ENCODE results near the gene DDIT3. TPM values are rescaled to one million over a fixed set of nuclear protein-coding genes. Genes with fewer than 3 reads are reported as not detected.

The DDIT3 gene
- total RNA-seq, 1 experiment from 2014 or later: 84.7 TPM

DNA sequence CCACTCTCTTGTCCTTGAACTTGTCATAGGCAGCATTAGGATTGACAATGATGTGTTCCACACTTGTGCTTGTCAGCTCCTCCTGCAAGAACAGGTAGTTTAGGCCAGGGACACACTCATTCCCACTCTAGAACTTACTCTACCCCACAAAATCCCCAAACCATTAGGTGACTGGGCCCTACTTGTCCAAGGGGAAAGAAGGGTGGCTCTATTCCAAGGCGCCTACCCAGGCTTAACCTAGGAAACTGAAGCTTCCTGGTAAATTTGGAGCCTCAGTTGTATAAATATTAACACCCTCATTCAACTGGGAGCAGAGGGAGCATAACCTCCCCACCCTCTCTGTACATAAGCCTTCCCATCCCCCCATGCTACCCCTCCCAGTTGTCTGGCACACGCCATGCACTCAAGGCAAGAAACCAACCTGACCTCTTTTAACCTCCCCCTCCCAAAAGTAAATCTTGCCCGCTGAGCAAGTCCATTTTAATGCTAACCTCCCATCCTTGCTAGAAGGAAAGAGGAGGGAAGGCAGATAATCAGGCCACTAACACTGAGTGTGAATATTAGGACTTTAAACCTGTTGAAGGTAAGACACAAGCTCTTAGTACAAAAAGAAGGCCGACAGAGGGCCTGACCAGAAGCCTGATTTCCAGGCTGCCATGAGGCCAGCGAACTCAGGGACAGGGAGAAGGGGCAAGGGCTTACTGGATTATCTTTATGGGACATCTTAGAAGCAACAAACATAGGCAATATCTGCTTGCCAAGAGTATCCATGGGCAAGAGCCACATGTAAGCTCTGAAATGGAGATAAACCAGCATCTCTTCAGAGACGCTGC is 15.7 kb upstream of the DDIT3 start:
- Histone ChIP-seq H3K27ac (ENCODE audit: low read depth, low read length) (no peak overlapping the region), H3K79me2 (ENCODE audit: insufficient read depth, low read length) (no peaks in the 10 kb centered on the region), H4K20me1 (ENCODE audit: insufficient read depth) (no peaks in the 10 kb centered on the region), H2AFZ (ENCODE audit: low read depth, low read length, poor library complexity, severe bottlenecking) (no peak overlapping the region), H3K27me3 (ENCODE audit: insufficient read depth, low read length) (no peaks in the 10 kb centered on the region), H3K9ac (ENCODE audit: low read length) (no peak overlapping the region), H3K4me1 (ENCODE audit: control insufficient read depth in 1 of 2, insufficient read depth in 2 of 2, low read length in 2 of 2) (no peaks in the 10 kb centered on the region), H3K36me3 (ENCODE audit: control insufficient read depth in 1 of 2, insufficient read depth in 2 of 2, low read length in 2 of 2) (peaks cover 19 to 27% of the 10 kb centered on the region in 2 experiments; a peak in 3 of 4 replicates), H3K4me2 (ENCODE audit: low read length) (no peak overlapping the region), H3K9me3 (ENCODE audit: control insufficient read depth in 1 of 2, insufficient read depth in 1 of 2, low read depth in 1 of 2, low read length in 2 of 2) (no peaks in the 10 kb centered on the region), H3K4me3 (replicated peaks in 1 of 2; ENCODE audit: low read depth in 1 of 2, low read length in 2 of 2) (no peak overlapping the region), H3K9me2 (ENCODE audit: insufficient read depth) (no peaks in the 10 kb centered on the region)
- TF ChIP-seq, protein P1, sequence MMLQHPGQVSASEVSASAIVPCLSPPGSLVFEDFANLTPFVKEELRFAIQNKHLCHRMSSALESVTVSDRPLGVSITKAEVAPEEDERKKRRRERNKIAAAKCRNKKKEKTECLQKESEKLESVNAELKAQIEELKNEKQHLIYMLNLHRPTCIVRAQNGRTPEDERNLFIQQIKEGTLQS (IDR thresholded peaks at IDR 0.05): no peak
- no peak for TF ChIP-seq ELF1 (IDR thresholded peaks at IDR 0.05; ENCODE audit: borderline replicate concordance, low read depth)
- no peak for TF ChIP-seq JUND (IDR thresholded peaks at IDR 0.05)
- no peak for TF ChIP-seq TCF7L2 (IDR thresholded peaks at IDR 0.05; ENCODE audit: borderline replicate concordance, extremely low read depth, insufficient read depth, insufficient read length)
- no peak for TF ChIP-seq RAD21 (IDR thresholded peaks at IDR 0.05; ENCODE audit: low read depth)
- no peak for TF ChIP-seq POLR2A (IDR thresholded peaks at IDR 0.05; ENCODE audit: borderline replicate concordance, extremely low read depth, insufficient read depth, insufficient read length)
- TF ChIP-seq ZFX (IDR thresholded peaks at IDR 0.05): no peak
- TF ChIP-seq, protein P2, sequence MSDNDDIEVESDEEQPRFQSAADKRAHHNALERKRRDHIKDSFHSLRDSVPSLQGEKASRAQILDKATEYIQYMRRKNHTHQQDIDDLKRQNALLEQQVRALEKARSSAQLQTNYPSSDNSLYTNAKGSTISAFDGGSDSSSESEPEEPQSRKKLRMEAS (IDR thresholded peaks at IDR 0.05): no peak
- TF ChIP-seq EGR1 (IDR thresholded peaks at IDR 0.05; ENCODE audit: low read depth): no peak
- TF ChIP-seq FOSL1 (IDR thresholded peaks at IDR 0.05; ENCODE audit: low read depth): no peak
- TF ChIP-seq, protein P3, sequence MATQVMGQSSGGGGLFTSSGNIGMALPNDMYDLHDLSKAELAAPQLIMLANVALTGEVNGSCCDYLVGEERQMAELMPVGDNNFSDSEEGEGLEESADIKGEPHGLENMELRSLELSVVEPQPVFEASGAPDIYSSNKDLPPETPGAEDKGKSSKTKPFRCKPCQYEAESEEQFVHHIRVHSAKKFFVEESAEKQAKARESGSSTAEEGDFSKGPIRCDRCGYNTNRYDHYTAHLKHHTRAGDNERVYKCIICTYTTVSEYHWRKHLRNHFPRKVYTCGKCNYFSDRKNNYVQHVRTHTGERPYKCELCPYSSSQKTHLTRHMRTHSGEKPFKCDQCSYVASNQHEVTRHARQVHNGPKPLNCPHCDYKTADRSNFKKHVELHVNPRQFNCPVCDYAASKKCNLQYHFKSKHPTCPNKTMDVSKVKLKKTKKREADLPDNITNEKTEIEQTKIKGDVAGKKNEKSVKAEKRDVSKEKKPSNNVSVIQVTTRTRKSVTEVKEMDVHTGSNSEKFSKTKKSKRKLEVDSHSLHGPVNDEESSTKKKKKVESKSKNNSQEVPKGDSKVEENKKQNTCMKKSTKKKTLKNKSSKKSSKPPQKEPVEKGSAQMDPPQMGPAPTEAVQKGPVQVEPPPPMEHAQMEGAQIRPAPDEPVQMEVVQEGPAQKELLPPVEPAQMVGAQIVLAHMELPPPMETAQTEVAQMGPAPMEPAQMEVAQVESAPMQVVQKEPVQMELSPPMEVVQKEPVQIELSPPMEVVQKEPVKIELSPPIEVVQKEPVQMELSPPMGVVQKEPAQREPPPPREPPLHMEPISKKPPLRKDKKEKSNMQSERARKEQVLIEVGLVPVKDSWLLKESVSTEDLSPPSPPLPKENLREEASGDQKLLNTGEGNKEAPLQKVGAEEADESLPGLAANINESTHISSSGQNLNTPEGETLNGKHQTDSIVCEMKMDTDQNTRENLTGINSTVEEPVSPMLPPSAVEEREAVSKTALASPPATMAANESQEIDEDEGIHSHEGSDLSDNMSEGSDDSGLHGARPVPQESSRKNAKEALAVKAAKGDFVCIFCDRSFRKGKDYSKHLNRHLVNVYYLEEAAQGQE (IDR thresholded peaks at IDR 0.05; ENCODE audit: low read depth): no peak
- no peak for TF ChIP-seq SRF (IDR thresholded peaks at IDR 0.05; ENCODE audit: low read depth)
- TF ChIP-seq POLR2AphosphoS5 (IDR thresholded peaks at IDR 0.05; ENCODE audit: low read depth, low read length): no peak
- no TSS peak for BruUV-seq (replicated peaks)
- no peak for ATAC-seq
- ChIA-PET CTCF (no interaction called here), RAD21 (ENCODE audit: low non-redundant PET in 1 of 2, low total read pairs in 2 of 2, uncharacterized antibody in 2 of 2, unreplicated experiment in 2 of 2) (no interaction called here), POLR2A (no interaction called here)
- intact Hi-C loops (cut with micrococcal nuclease): no loop called here
- DNase-seq (ENCODE audit: low read depth, low spot score): no peak

Data from HCT116 (cell line).